ENCODE data around the gene CDK4.
A peak's percentile ranks its signal among the peaks of the same experiment; 100 is the strongest.

The CDK4 gene

DNA sequence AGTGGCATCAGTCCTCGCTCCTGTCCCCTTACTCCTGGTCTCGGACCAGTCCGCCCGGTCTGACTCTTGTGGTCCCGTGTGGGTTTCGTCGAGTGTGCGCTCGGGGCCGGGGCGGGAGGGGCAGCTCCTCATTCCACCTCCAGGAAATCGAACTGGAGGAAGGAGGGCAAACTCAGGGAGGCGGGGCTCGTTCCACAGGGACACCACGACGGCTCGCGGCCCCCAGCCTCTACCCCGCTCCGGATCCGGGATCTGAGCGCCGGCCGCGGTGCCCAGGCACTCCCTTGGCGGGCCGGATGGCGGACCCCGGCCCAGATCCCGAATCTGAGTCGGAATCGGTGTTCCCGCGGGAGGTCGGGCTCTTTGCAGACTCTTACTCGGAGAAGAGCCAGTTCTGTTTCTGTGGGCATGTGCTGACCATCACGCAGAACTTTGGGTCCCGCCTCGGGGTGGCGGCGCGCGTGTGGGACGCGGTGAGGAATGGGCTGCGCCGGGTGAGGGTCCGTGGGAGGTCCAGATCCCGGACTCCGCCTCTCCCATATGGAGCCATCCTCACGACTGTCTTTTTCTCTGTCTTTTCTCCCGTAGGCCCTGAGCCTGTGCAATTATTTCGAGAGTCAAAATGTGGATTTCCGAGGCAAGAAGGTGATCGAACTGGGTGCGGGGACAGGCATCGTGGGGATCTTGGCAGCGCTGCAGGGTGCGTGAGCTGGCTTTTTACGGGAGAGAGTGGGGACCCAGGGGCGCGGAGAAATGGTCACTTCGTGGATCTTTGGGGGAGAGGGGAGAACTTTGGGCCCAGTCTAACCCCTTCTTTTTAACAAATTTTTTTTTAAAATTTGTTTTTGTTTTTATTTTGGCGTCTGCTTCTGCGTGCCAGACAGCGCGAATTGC, 20.6 kb upstream of the CDK4 start, which contains the start of gene EEF1AKMT3:
TSS of gene EEF1AKMT3 (plus strand) at position 186 of the 894 bp plus-strand sequence. CDS start at position 297, 111 bp downstream.
- Histone ChIP-seq H3K4me3 (ENCODE audit: severe bottlenecking) (peak within 1 kb of the TSS; percentile 51), H3K4me1 (ENCODE audit: insufficient read depth, poor library complexity, severe bottlenecking) (no peaks in the 10 kb centered on the region), H3K27me3 (ENCODE audit: insufficient read depth, poor library complexity, severe bottlenecking) (no peaks in the 10 kb centered on the region), H3K36me3 (ENCODE audit: low read depth) (peaks cover 32% of the 10 kb centered on the region), H3K27ac (ENCODE audit: poor library complexity, severe bottlenecking) (peak within 1 kb of the TSS; percentile 81), H3K9me3 (ENCODE audit: severe bottlenecking) (no peaks in the 10 kb centered on the region)
- ATAC-seq (ENCODE audit: low read depth) (peak; percentile 57), DNase-seq (ENCODE audit: low spot score) (peak; percentile 72)
- TF ChIP-seq CTCF (IDR thresholded peaks at IDR 0.05; ENCODE audit: poor library complexity, severe bottlenecking) = no peak

DNA sequence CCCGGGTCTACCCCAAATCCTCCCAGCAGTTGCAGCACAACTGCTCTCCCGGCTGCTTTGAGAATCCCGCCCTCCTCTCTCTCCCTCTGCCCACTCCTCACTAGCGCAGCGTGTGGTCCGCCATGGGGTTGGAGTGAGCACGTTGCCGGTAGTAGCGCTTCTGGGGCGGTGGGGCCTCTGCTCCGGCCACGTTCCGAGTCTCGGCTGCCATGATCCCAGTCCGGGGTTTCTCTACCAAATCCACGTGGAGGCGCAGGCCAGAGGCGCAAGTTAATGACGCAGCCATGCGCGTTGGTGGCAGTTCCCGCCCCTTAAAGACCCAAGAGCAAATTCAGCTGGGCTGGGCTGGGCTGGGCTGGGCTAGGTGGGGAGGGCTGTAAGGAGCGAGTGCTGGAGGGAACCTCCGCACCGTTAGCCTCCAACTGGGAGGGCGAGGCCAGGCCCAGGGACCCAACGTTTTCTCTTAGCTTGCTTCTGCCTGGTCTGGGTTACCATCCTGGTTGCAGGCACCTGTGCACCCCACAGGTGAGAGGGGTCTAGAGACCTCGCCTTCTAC, 19.8 kb upstream of the CDK4 start, which contains the start of gene METTL1:
TSS of gene METTL1 (minus strand) at position 233 of the 556 bp plus-strand sequence. CDS start at position 211, 22 bp downstream.
- H3K36me3 ChIP-seq (ENCODE audit: low read depth) = peaks cover 32% of the 10 kb centered on the region
- no peak for TF ChIP-seq CTCF (IDR thresholded peaks at IDR 0.05; ENCODE audit: poor library complexity, severe bottlenecking)
- peak within 1 kb of the TSS; percentile 51 for H3K4me3 ChIP-seq (ENCODE audit: severe bottlenecking)
- H3K27me3 ChIP-seq (ENCODE audit: insufficient read depth, poor library complexity, severe bottlenecking) = no peaks in the 10 kb centered on the region
- H3K27ac ChIP-seq (ENCODE audit: poor library complexity, severe bottlenecking) = peak within 1 kb of the TSS; percentile 81
- ATAC-seq (ENCODE audit: low read depth) (peak; percentile 86), DNase-seq (ENCODE audit: low spot score) (peak; percentile 96)
- H3K9me3 ChIP-seq (ENCODE audit: severe bottlenecking) = no peaks in the 10 kb centered on the region
- H3K4me1 ChIP-seq (ENCODE audit: insufficient read depth, poor library complexity, severe bottlenecking) = peaks cover 4% of the 10 kb centered on the region

- TF ChIP-seq CTCF (IDR thresholded peaks at IDR 0.05; ENCODE audit: poor library complexity, severe bottlenecking) = no peak
- Histone ChIP-seq H3K9me3 (ENCODE audit: severe bottlenecking) (no peaks in the 10 kb centered on the region), H3K4me1 (ENCODE audit: insufficient read depth, poor library complexity, severe bottlenecking) (peaks cover 4% of the 10 kb centered on the region), H3K4me3 (ENCODE audit: severe bottlenecking) (peak overlapping the region; percentile 51), H3K27me3 (ENCODE audit: insufficient read depth, poor library complexity, severe bottlenecking) (no peaks in the 10 kb centered on the region), H3K36me3 (ENCODE audit: low read depth) (peaks cover 32% of the 10 kb centered on the region), H3K27ac (ENCODE audit: poor library complexity, severe bottlenecking) (peak overlapping the region; percentile 81)
- ATAC-seq (ENCODE audit: low read depth) = peak; percentile 59
- DNase-seq (ENCODE audit: low spot score) = peak; percentile 93
These were observed 19.2 kb upstream of the CDK4 start for GRCh38 chr12:57771236-57771872.

DNA sequence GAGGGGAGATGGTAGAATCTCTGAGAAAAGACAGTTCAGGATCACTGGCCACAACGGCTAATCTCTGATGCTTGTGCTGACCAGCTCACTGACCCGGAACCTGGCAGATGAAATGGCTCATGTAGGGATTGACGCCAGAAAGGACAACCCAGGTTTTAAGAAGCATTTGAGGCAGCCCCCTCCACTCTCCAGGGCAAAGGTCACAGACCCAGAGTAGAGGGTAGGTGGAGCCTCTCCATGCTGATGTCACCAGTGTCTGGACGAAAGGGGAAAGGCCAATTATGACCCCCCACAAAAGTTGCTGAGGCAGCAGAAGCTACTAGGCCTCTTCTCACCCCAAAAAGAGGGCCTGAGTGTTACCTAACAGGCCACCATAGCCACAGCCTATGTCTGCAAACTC, 18.6 kb upstream of the CDK4 start:
- TF ChIP-seq CTCF (IDR thresholded peaks at IDR 0.05; ENCODE audit: poor library complexity, severe bottlenecking) = no peak
- ATAC-seq (ENCODE audit: low read depth) (no peak), DNase-seq (ENCODE audit: low spot score) (no peak)
- peak overlapping the region; percentile 81 for H3K27ac ChIP-seq (ENCODE audit: poor library complexity, severe bottlenecking)
- H3K9me3 ChIP-seq (ENCODE audit: severe bottlenecking) = no peaks in the 10 kb centered on the region
- peaks cover 4% of the 10 kb centered on the region for H3K4me1 ChIP-seq (ENCODE audit: insufficient read depth, poor library complexity, severe bottlenecking)
- H3K27me3 ChIP-seq (ENCODE audit: insufficient read depth, poor library complexity, severe bottlenecking) = no peaks in the 10 kb centered on the region
- no peak overlapping the region for H3K4me3 ChIP-seq (ENCODE audit: severe bottlenecking)
- peaks cover 32% of the 10 kb centered on the region for H3K36me3 ChIP-seq (ENCODE audit: low read depth)
